ENCODE measurements around the gene PER3. TPM values are rescaled to one million over a fixed set of nuclear protein-coding genes. Genes with fewer than 3 reads are reported as not detected.

The PER3 gene
- total and polyA plus RNA-seq, 2 of the 13 experiments (the other 11 are each of a cell fraction or from before 2014, with no cell fraction given), result 3.0 to 6.0 TPM

- TF ChIP-seq ZNF609 (CRISPR knock-in tag; IDR thresholded peaks at IDR 0.05; ENCODE audit: borderline replicate concordance) (no peak), TARDBP (CRISPR knock-in tag; IDR thresholded peaks at IDR 0.05) (no peak)
These were observed 77.4 kb downstream of the PER3 start (continued) for GRCh38 chr1:7861452-7861851.

- Histone ChIP-seq H2AFZ (ENCODE audit: low read length) (no peak overlapping the region), H3K4me3 (replicated peaks in 1 of 3; ENCODE audit: insufficient read depth in 1 of 3, low read depth in 2 of 3, low read length in 3 of 3) (no peak overlapping the region), H3K9ac (ENCODE audit: insufficient read depth, low read depth, low read length) (no peak overlapping the region), H3K27me3 (ENCODE audit: control insufficient read depth in 1 of 2, insufficient read depth in 2 of 2, low read length in 2 of 2) (peaks cover 0 to 10% of the 10 kb centered on the region in 2 experiments; a peak in 3 of 5 replicates), H3K9me3 (ENCODE audit: low read length) (no peaks in the 10 kb centered on the region), H3K79me2 (ENCODE audit: insufficient read depth, low read length) (no peaks in the 10 kb centered on the region), H3K4me2 (ENCODE audit: low read depth, low read length) (no peak overlapping the region), H3K4me1 (ENCODE audit: insufficient read depth, low read length) (no peaks in the 10 kb centered on the region), H3K36me3 (replicated peaks in 1 of 2; ENCODE audit: control insufficient read depth in 1 of 2, insufficient read depth in 2 of 2, low read length in 2 of 2) (no peaks in the 10 kb centered on the region), H3K27ac (ENCODE audit: extremely low read length, insufficient read depth, low read length) (no peak overlapping the region), H4K20me1 (ENCODE audit: insufficient read depth, low read length) (no peaks in the 10 kb centered on the region)
- BruUV-seq (replicated peaks), result no TSS peak
- intact Hi-C loops (cut with micrococcal nuclease; ENCODE audit: unreplicated experiment) (no loop called here), in situ Hi-C loops (cut with HindIII; ENCODE audit: extremely low pct_ligation_motif_present, low pct_unique_long_range_greater_than_20kb) (loop anchor here (25.0 kb wide), 1 partner anchor 200 kb away; no protein-coding TSS in a partner anchor)
- ChIA-PET CTCF (ENCODE audit: low intra/inter-chr PET ratio, low total read pairs) (no interaction called here), POLR2A (no interaction called here)
- WGBS (ENCODE audit: low lambda C conversion rate), result 64% methylated on average over 17 of the region's 17 CpGs
- FAIRE-seq, result no peak
- DNase-seq (ENCODE audit: low spot score), result no peak
- ATAC-seq, result no peak
- no peak for TF ChIP-seq FOXP1 (IDR thresholded peaks at IDR 0.05)
- TF ChIP-seq FOXP1 (CRISPR knock-in tag; IDR thresholded peaks at IDR 0.05), result no peak
- TF ChIP-seq LRRFIP1 (CRISPR knock-in tag; conservative IDR thresholded peaks at IDR 0.05), result no peak
- TF ChIP-seq MTF2 (CRISPR knock-in tag; IDR thresholded peaks at IDR 0.05; ENCODE audit: borderline replicate concordance), result no peak
- no peak for TF ChIP-seq DRAP1 (CRISPR knock-in tag; IDR thresholded peaks at IDR 0.05)
- no peak for TF ChIP-seq CHD2 (IDR thresholded peaks at IDR 0.05; ENCODE audit: low read depth, low read length)
- no peak for TF ChIP-seq SAFB2 (CRISPR knock-in tag; IDR thresholded peaks at IDR 0.05; ENCODE audit: borderline replicate concordance, low read depth)
- TF ChIP-seq ZKSCAN8 (CRISPR knock-in tag; IDR thresholded peaks at IDR 0.05; ENCODE audit: borderline replicate concordance), result no peak
- no peak for TF ChIP-seq GATA4 (IDR thresholded peaks at IDR 0.05; ENCODE audit: borderline replicate concordance, low read depth)
- no peak for TF ChIP-seq HOXA5 (CRISPR knock-in tag; IDR thresholded peaks at IDR 0.05)
- no peak for TF ChIP-seq STAT5B (CRISPR knock-in tag; IDR thresholded peaks at IDR 0.05)
- no peak for TF ChIP-seq TAF1 (CRISPR knock-in tag; IDR thresholded peaks at IDR 0.05)
- no peak for TF ChIP-seq ZFP90 (CRISPR knock-in tag; IDR thresholded peaks at IDR 0.05; ENCODE audit: borderline replicate concordance)
- TF ChIP-seq ZNF781 (CRISPR knock-in tag; IDR thresholded peaks at IDR 0.05; ENCODE audit: borderline replicate concordance, not compliant biosample characterization), result no peak
These were observed 78.3 kb downstream of the PER3 start for GRCh38 chr1:7862211-7863060.
